OCI-LY1 (cell line): ENCODE data around the gene MCF2L2.

ENCODE experiments used
- H2AFZ ChIP-seq: fragments of 200-600 bp; sonication (generic), shearing (Covaris generic); 2 replicates; pipeline ENCODE4 v1.6.0; 2014; ENCODE audit warnings: antibody characterized with exemption, mild to moderate bottlenecking, low read length
- H3F3A ChIP-seq: fragments of 200-600 bp; sonication (generic), shearing (Covaris generic); 2 replicates; pipeline ENCODE4 v1.6.0; 2014; ENCODE audit warnings: mild to moderate bottlenecking, antibody characterized with exemption, low read length, moderate library complexity; ENCODE audit not compliant: insufficient read depth
- H3K27ac ChIP-seq: fragments of 200-600 bp; sonication (generic); 2 replicates; pipeline ENCODE4 v1.5.1; 2014; ENCODE audit warnings: low read length, mixed run types, mild to moderate bottlenecking, low read depth; ENCODE audit not compliant: poor library complexity, severe bottlenecking
- H3K27me3 ChIP-seq: fragments of 200-600 bp; sonication (generic); 2 replicates; pipeline ENCODE4 v1.6.0; 2014; ENCODE audit warnings: antibody characterized with exemption, mild to moderate bottlenecking, low read length, moderate library complexity; ENCODE audit not compliant: insufficient read depth
- H3K36me3 ChIP-seq: fragments of 200-600 bp; sonication (generic); 2 replicates; pipeline ENCODE4 v1.6.1; 2014; ENCODE audit warnings: mild to moderate bottlenecking, antibody characterized with exemption, low read length, moderate library complexity, mixed read lengths; ENCODE audit not compliant: insufficient read depth
- H3K4me1 ChIP-seq: fragments of 200-600 bp; sonication (generic); 2 replicates; pipeline ENCODE4 v1.5.1; 2014; ENCODE audit warnings: mild to moderate bottlenecking, low read length, moderate library complexity; ENCODE audit not compliant: insufficient read depth, severe bottlenecking
- H3K4me2 ChIP-seq: fragments of 200-600 bp; sonication (generic), shearing (Covaris generic); 2 replicates; pipeline ENCODE4 v1.6.1; 2014; ENCODE audit warnings: low read length
- H3K4me3 ChIP-seq: fragments of 200-600 bp; sonication (generic); 2 replicates; pipeline ENCODE4 v1.5.1; 2014; ENCODE audit warnings: low read length, low read depth, mild to moderate bottlenecking, mixed read lengths; ENCODE audit not compliant: poor library complexity, severe bottlenecking
- H3K79me2 ChIP-seq: fragments of 200-600 bp; shearing (Covaris generic); 2 replicates; pipeline ENCODE4 v1.6.1; 2016; ENCODE audit warnings: mixed run types, low read length, mixed read lengths; ENCODE audit not compliant: insufficient read depth
- H3K9ac ChIP-seq: fragments of 200-600 bp; sonication (generic), shearing (Covaris generic); 2 replicates; pipeline ENCODE4 v1.6.1; 2014; ENCODE audit warnings: mild to moderate bottlenecking, low read length, mixed read lengths
- H3K9me2 ChIP-seq: fragments of 200-600 bp; sonication (generic), shearing (Covaris generic); 2 replicates; pipeline ENCODE4 v1.6.1; 2014; ENCODE audit warnings: low read depth, mild to moderate bottlenecking, low read length, mixed read lengths
- H3K9me3 ChIP-seq: fragments of 200-600 bp; shearing (Covaris generic); 2 replicates; pipeline ENCODE4 v1.6.1; 2014; ENCODE audit warnings: low read length, mixed read lengths
- H4K20me1 ChIP-seq: fragments of 200-600 bp; sonication (generic), shearing (Covaris generic); 2 replicates; pipeline ENCODE4 v1.6.0; 2016; ENCODE audit warnings: mild to moderate bottlenecking, low read length; ENCODE audit not compliant: insufficient read depth
- EZH2 ChIP-seq: fragments of 200-600 bp; sonication (generic), shearing (Covaris generic); IDR thresholded peaks from 2 replicates; pipeline ENCODE4 v1.8.0; 2017; ENCODE audit warnings: borderline replicate concordance, mixed run types, mild to moderate bottlenecking, antibody characterized with exemption, low read length, moderate library complexity, mixed read lengths
- TF ChIP-seq, protein P1 (sequence below): fragments of 200-600 bp; sonication (generic), shearing (Covaris generic); IDR thresholded peaks from 2 replicates; pipeline ENCODE4 v1.5.1; 2017; ENCODE audit warnings: mild to moderate bottlenecking, antibody characterized with exemption, low read length, moderate library complexity, mixed read lengths

Gene MCF2L2

DNA sequence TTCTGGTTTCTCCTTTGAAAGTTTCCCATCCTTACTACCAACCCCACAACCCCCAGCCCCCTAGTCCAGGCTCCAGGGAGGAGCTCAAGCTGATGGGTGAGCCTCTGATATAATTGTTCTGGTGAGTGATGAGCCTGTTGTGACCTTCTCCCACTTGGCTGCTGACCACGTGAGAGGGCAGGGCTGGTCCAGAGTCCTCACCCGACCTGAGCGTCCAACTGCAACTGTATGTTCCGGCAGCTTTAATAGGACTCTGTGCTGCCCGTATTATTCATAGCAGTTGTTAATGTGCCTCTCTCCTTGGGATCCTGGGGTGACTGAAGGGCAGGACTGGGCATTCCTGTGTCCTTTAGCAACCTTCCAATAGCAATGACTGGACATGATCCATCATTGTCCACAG lies 119.1 kb downstream of the MCF2L2 start:
- no peaks in the 10 kb centered on the region for H3K79me2 ChIP-seq
- H3K4me1 ChIP-seq = no peaks in the 10 kb centered on the region
- no peaks in the 10 kb centered on the region for H4K20me1 ChIP-seq
- no peak overlapping the region for H3K4me3 ChIP-seq
- 0 out of 2 replicates have a peak, but pooled peaks cover 4% of the 10 kb centered on the region for H3K27me3 ChIP-seq
- H3K9me3 ChIP-seq = no peaks in the 10 kb centered on the region
- H3K36me3 ChIP-seq = no peaks in the 10 kb centered on the region
- no peak overlapping the region for H3K9ac ChIP-seq
- H3F3A ChIP-seq = no peaks in the 10 kb centered on the region
- H3K9me2 ChIP-seq = no peaks in the 10 kb centered on the region
- H3K27ac ChIP-seq = no peak overlapping the region
- no peak overlapping the region for H2AFZ ChIP-seq
- no peak overlapping the region for H3K4me2 ChIP-seq
- TF ChIP-seq, protein P1, sequence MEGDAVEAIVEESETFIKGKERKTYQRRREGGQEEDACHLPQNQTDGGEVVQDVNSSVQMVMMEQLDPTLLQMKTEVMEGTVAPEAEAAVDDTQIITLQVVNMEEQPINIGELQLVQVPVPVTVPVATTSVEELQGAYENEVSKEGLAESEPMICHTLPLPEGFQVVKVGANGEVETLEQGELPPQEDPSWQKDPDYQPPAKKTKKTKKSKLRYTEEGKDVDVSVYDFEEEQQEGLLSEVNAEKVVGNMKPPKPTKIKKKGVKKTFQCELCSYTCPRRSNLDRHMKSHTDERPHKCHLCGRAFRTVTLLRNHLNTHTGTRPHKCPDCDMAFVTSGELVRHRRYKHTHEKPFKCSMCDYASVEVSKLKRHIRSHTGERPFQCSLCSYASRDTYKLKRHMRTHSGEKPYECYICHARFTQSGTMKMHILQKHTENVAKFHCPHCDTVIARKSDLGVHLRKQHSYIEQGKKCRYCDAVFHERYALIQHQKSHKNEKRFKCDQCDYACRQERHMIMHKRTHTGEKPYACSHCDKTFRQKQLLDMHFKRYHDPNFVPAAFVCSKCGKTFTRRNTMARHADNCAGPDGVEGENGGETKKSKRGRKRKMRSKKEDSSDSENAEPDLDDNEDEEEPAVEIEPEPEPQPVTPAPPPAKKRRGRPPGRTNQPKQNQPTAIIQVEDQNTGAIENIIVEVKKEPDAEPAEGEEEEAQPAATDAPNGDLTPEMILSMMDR = no peak
- no peak for TF ChIP-seq EZH2

DNA sequence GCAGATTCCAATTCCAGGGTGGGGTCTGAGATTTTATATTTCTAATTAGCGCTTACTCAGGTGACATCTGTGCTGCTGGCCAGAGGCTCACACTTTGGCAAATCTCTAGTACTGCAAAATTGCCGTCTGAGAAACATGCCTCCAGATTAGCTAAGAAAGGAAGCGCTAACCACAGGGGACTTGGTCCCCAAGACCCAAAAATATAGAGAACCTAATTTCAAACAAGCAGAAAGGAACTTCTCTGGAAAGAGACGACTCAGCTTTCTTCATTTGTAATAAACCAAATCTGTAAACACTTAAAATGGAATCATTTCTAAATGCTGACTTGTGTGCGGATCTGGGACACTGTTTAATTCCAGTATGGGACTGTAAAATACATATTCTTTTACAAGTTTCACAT lies 119.7 kb downstream of the MCF2L2 start:
- Histone ChIP-seq H3K4me2 (no peak overlapping the region), H3K4me1 (no peaks in the 10 kb centered on the region), H4K20me1 (no peaks in the 10 kb centered on the region), H2AFZ (no peak overlapping the region), H3K9me2 (no peaks in the 10 kb centered on the region), H3F3A (no peaks in the 10 kb centered on the region), H3K9ac (no peak overlapping the region), H3K4me3 (no peak overlapping the region), H3K27ac (no peak overlapping the region), H3K36me3 (no peaks in the 10 kb centered on the region), H3K79me2 (no peaks in the 10 kb centered on the region), H3K27me3 (0 out of 2 replicates have a peak, but pooled peaks cover 4% of the 10 kb centered on the region), H3K9me3 (no peaks in the 10 kb centered on the region)
- TF ChIP-seq, protein P1 = no peak
- no peak for TF ChIP-seq EZH2

DNA sequence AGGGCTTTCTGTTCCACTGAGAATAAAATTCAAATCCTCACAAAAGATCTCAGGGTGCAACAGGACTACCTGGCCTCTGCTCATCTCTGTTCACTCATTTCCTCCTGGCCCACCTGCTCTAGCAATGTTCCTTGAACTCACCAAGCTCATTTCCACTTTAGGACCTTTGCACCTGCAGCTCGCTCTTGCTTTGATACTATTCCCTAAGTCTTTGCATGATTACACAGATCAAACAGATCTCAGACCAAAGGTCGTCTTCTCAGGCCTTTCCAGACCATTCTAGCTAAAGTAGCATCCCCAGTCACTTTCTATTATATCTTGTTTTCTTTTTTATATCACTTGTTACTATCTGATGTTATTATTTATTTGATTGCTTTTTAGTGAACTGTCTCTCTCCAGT lies 120.7 kb downstream of the MCF2L2 start:
- no peaks in the 10 kb centered on the region for H3K36me3 ChIP-seq
- peaks cover 8% of the 10 kb centered on the region; the same call in 1 of the 2 replicates for H3K27me3 ChIP-seq
- H3K4me3 ChIP-seq = no peak overlapping the region
- H2AFZ ChIP-seq = no peak overlapping the region
- H4K20me1 ChIP-seq = no peaks in the 10 kb centered on the region
- H3F3A ChIP-seq = no peaks in the 10 kb centered on the region
- TF ChIP-seq EZH2 = no peak
- TF ChIP-seq, protein P1 = no peak
- no peaks in the 10 kb centered on the region for H3K4me1 ChIP-seq
- H3K79me2 ChIP-seq = no peaks in the 10 kb centered on the region
- H3K9ac ChIP-seq = no peak overlapping the region
- H3K4me2 ChIP-seq = no peak overlapping the region
- H3K27ac ChIP-seq = no peak overlapping the region
- no peaks in the 10 kb centered on the region for H3K9me2 ChIP-seq
- H3K9me3 ChIP-seq = no peaks in the 10 kb centered on the region
